GM12874 (cell line): ENCODE results near the gene CPXM2.

ENCODE experiments used
- TF ChIP-seq, protein P1 (sequence below): IDR thresholded peaks from 2 replicates; pipeline ENCODE4 v1.5.1; 2011; ENCODE audit warnings: low read depth, mild to moderate bottlenecking, control low read depth, low read length, moderate library complexity; ENCODE audit not compliant: insufficient read depth

Gene CPXM2

DNA sequence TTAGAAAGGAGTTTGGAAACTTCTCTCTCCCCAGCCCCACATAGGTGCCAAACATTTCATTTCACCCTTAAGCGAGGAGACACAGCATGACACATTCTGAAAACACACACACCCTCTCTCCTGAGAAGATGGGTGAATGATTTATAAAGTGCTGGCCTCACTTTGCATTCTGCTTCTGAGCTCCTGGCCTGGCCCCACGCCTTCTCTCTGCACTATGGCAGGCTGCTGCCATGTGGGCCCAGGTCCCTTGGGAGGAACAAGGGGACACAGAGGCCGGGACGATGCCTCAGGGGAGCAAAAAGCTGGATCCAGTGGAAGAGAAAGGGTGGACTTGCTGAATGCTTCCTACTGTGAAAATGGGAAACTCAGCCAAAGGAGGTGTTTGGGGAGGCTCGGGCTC, 56.0 kb downstream of the CPXM2 start:
- TF ChIP-seq, protein P1, sequence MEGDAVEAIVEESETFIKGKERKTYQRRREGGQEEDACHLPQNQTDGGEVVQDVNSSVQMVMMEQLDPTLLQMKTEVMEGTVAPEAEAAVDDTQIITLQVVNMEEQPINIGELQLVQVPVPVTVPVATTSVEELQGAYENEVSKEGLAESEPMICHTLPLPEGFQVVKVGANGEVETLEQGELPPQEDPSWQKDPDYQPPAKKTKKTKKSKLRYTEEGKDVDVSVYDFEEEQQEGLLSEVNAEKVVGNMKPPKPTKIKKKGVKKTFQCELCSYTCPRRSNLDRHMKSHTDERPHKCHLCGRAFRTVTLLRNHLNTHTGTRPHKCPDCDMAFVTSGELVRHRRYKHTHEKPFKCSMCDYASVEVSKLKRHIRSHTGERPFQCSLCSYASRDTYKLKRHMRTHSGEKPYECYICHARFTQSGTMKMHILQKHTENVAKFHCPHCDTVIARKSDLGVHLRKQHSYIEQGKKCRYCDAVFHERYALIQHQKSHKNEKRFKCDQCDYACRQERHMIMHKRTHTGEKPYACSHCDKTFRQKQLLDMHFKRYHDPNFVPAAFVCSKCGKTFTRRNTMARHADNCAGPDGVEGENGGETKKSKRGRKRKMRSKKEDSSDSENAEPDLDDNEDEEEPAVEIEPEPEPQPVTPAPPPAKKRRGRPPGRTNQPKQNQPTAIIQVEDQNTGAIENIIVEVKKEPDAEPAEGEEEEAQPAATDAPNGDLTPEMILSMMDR, result no peak

DNA sequence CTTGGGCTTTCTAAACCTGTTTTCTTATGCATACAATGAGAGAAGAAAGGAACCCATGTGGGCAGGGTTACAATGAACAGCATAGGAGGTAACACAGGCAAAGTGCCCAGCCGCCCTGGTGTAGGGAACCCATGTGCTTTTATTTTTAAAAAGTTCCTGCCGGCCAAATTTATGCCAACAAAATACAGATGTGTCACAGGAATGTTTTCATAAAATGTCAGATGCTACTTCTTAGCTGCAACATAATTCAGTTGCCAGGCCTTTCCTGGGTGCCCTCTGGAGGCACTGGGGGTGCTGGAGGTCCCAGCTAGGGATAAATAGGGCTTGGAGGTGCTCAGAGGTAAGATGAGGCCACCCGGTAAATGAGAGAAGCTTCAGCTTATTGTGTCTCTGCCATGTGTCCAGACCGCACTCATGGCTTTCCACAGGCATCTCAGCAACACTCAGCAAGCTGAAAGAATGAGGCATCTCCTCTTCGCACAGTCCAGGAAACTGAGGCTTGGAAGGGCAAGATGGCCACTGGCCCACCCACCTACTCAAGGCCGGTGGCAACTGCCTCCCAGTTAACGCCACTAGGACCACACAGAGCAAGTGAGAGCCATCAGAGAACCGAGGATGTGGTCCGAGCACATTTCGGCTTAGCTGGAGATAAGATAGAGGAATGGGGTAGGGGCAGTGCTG, 58.3 kb downstream of the CPXM2 start:
- TF ChIP-seq, protein P1, result no peak

- TF ChIP-seq, protein P1, result no peak
Observed at GRCh38 chr10:123831259-123831658, 60.3 kb downstream of the CPXM2 start.

GRCh38 chr10:123821136-123821535, 70.5 kb downstream of the CPXM2 start:
- TF ChIP-seq, protein P1, result no peak

GRCh38 chr10:123809632-123810031, 82.0 kb downstream of the CPXM2 start:
- TF ChIP-seq, protein P1, result no peak

- TF ChIP-seq, protein P1, result no peak
Observed at GRCh38 chr10:123808906-123809305, 82.7 kb downstream of the CPXM2 start.

GRCh38 chr10:123808286-123808685, 83.3 kb downstream of the CPXM2 start:
- TF ChIP-seq, protein P1, result no peak
